Parathyroid adenoma (tissue), 2 donors: ENCODE measurements around the gene CCDC141.

Experiments
- H2AFZ ChIP-seq: fragments of 300-600 bp; sonication (generic); one replicate; pipeline ENCODE4 v1.7.0; 2017; ENCODE audit warnings: antibody characterized with exemption, mild to moderate bottlenecking
- H3K27ac ChIP-seq: fragments of 300-600 bp; sonication (generic); one replicate; pipeline ENCODE4 v1.7.0; 2017
- H3K27me3 ChIP-seq: fragments of 300-600 bp; sonication (generic); one replicate; pipeline ENCODE4 v1.7.0; 2017; ENCODE audit warnings: low read length; ENCODE audit not compliant: control insufficient read depth, insufficient read depth
- H3K36me3 ChIP-seq: fragments of 300-600 bp; sonication (generic); one replicate; pipeline ENCODE4 v1.7.0; 2017; ENCODE audit warnings: low read length; ENCODE audit not compliant: control insufficient read depth, insufficient read depth
- H3K4me1 ChIP-seq: fragments of 300-600 bp; sonication (generic); one replicate; pipeline ENCODE4 v1.7.0; 2017; ENCODE audit warnings: control low read depth
- H3K4me2 ChIP-seq: fragments of 300-600 bp; sonication (generic); one replicate; pipeline ENCODE4 v1.7.0; 2017; ENCODE audit warnings: low read length
- H3K4me3 ChIP-seq: fragments of 300-600 bp; sonication (generic); one replicate; pipeline ENCODE4 v1.7.0; 2017; ENCODE audit warnings: low read depth, low read length
- H3K79me2 ChIP-seq: fragments of 300-600 bp; sonication (generic); one replicate; pipeline ENCODE4 v1.7.0; 2017; ENCODE audit warnings: control low read depth
- H3K9ac ChIP-seq: fragments of 300-600 bp; sonication (generic); one replicate; pipeline ENCODE4 v1.7.0; 2017; ENCODE audit warnings: mild to moderate bottlenecking
- H3K9me3 ChIP-seq: fragments of 300-600 bp; sonication (generic); one replicate; pipeline ENCODE4 v1.7.0; 2017; ENCODE audit warnings: low read length; ENCODE audit not compliant: control insufficient read depth
- CTCF ChIP-seq: fragments of 300-600 bp; sonication (generic); IDR thresholded peaks from one replicate; pipeline ENCODE4 v1.7.0; 2017; ENCODE audit warnings: antibody characterized with exemption, mild to moderate bottlenecking
- donor health status: primary hyperparathyroidism.

The CCDC141 gene

GRCh38 chr2:178836807-178837206 lies 213.1 kb downstream of the CCDC141 start:
- H3K4me2 ChIP-seq = no peak overlapping the region
- no peaks in the 10 kb centered on the region for H3K36me3 ChIP-seq
- H3K27ac ChIP-seq = no peak overlapping the region
- H2AFZ ChIP-seq = no peak overlapping the region
- no peak overlapping the region for H3K9ac ChIP-seq
- no peaks in the 10 kb centered on the region for H3K27me3 ChIP-seq
- no peaks in the 10 kb centered on the region for H3K9me3 ChIP-seq
- H3K4me1 ChIP-seq = no peaks in the 10 kb centered on the region
- no peaks in the 10 kb centered on the region for H3K79me2 ChIP-seq
- no peak overlapping the region for H3K4me3 ChIP-seq
- TF ChIP-seq CTCF = no peak

- H3K4me1 ChIP-seq = no peaks in the 10 kb centered on the region
- H3K9me3 ChIP-seq = no peaks in the 10 kb centered on the region
- no peaks in the 10 kb centered on the region for H3K36me3 ChIP-seq
- H3K79me2 ChIP-seq = no peaks in the 10 kb centered on the region
- no peak overlapping the region for H3K27ac ChIP-seq
- no peaks in the 10 kb centered on the region for H3K27me3 ChIP-seq
- H3K4me2 ChIP-seq = no peak overlapping the region
- no peak for TF ChIP-seq CTCF
- no peak overlapping the region for H3K9ac ChIP-seq
- no peak overlapping the region for H3K4me3 ChIP-seq
- H2AFZ ChIP-seq = no peak overlapping the region
Measured at GRCh38 chr2:178834086-178834485, 215.9 kb downstream of the CCDC141 start.

- no peaks in the 10 kb centered on the region for H3K27me3 ChIP-seq
- H3K4me3 ChIP-seq = no peak overlapping the region
- H3K9ac ChIP-seq = no peak overlapping the region
- no peaks in the 10 kb centered on the region for H3K79me2 ChIP-seq
- H3K4me1 ChIP-seq = no peaks in the 10 kb centered on the region
- H3K9me3 ChIP-seq = no peaks in the 10 kb centered on the region
- no peak for TF ChIP-seq CTCF
- no peaks in the 10 kb centered on the region for H3K36me3 ChIP-seq
- H3K4me2 ChIP-seq = no peak overlapping the region
- H2AFZ ChIP-seq = no peak overlapping the region
- no peak overlapping the region for H3K27ac ChIP-seq
Measured at GRCh38 chr2:178833382-178833781, 216.6 kb downstream of the CCDC141 start.

- no peak overlapping the region for H3K4me3 ChIP-seq
- no peaks in the 10 kb centered on the region for H3K36me3 ChIP-seq
- H2AFZ ChIP-seq = no peak overlapping the region
- H3K27me3 ChIP-seq = no peaks in the 10 kb centered on the region
- no peak overlapping the region for H3K4me2 ChIP-seq
- no peak overlapping the region for H3K27ac ChIP-seq
- no peaks in the 10 kb centered on the region for H3K79me2 ChIP-seq
- H3K4me1 ChIP-seq = no peaks in the 10 kb centered on the region
- TF ChIP-seq CTCF = no peak
- no peaks in the 10 kb centered on the region for H3K9me3 ChIP-seq
- H3K9ac ChIP-seq = no peak overlapping the region
Measured at GRCh38 chr2:178830451-178830850, 219.5 kb downstream of the CCDC141 start.

GRCh38 chr2:178829981-178830380 lies 220.0 kb downstream of the CCDC141 start:
- Histone ChIP-seq H3K27ac (no peak overlapping the region), H3K4me2 (no peak overlapping the region), H3K4me1 (no peaks in the 10 kb centered on the region), H2AFZ (no peak overlapping the region), H3K36me3 (no peaks in the 10 kb centered on the region), H3K27me3 (no peaks in the 10 kb centered on the region), H3K9ac (no peak overlapping the region), H3K4me3 (no peak overlapping the region), H3K79me2 (no peaks in the 10 kb centered on the region), H3K9me3 (no peaks in the 10 kb centered on the region)
- TF ChIP-seq CTCF = no peak
